DMS53 treated with DMSO at 0.1 percent for 48 hours (cell line): ENCODE results near the gene ZFAND4.
A peak's percentile ranks its signal among the peaks of the same experiment; 100 is the strongest.
"Not testable (repeated sequence)": the region's sequence is repeated elsewhere in the genome, so short reads cannot be mapped to it uniquely, and the experiment has no call there.

Experiments used
- DNase-seq: peaks from one replicate; lab custom pipeline; 2025; ENCODE audit not compliant: unreplicated experiment; lab: John Stamatoyannopoulos, UW

ZFAND4 gene

DNA sequence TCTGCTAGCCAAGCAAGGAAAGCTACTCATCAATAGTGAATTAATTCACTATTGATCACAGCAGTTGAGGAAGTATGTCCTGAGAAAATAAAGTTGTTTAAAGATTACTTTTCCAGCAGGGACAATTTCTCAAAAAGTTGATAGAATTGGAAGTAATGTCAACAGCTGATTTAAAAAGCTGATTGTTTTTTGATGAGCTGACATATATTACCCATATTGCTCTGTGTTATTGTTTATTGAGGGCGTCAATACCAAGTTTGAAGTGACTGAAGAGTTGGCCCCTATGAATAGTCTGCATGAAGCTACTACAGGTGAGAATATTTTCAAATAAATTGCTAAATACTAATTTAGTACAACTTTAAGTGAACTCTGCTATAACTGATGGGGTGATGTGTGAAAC is 28.0 kb downstream of the ZFAND4 start:
- no peak for DNase-seq

- no peak for DNase-seq
Observed at GRCh38 chr10:45640941-45641340, 31.6 kb downstream of the ZFAND4 start.

DNA sequence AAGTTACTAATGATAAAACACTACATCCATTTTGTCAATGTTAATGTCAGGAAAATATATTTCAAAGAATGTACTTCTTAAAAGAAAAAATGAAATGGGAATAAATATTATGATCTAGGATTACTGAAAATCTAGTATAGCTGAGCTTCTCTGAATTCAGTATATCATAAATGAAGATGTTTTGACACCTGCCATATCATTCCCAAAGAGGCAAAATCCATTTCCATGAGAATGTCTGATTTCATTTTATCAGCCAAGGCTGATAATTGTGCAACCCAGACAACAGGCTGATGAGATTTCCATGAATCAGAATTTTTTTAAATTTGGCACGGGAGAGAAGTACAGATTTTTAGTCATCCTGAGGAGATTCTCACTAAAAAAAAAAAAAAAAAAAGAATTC is 32.5 kb downstream of the ZFAND4 start:
- no peak for DNase-seq

DNA sequence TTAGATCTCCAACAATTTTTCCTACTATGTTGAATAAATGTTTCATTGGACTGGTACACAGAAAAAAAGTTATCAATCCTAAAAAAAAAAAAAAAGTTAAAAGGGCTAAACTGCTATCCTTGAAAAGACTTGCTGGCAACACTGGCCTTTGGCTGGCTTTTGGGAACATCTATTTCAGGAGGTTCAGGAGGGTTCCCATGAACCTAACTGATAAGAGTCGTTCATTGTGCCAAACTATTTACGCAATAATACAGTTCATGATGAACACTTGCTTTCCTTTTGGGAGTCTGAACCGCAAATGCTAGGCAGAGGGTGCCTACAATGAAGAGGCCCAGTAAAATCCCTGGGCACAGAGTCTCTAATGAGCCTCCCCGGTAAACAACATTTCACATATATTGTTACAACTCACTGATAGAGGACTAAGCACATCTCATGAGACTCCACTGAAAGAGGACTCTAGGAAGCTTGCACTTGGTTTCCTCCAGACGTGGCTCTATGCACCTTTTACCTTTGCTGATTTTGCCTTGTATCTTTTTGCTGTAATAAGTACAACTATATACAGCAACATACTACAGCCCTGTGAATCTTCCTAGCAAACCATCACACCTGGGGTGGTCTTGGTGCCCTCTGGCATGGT is 45.0 kb downstream of the ZFAND4 start:
- no peak for DNase-seq

DNA sequence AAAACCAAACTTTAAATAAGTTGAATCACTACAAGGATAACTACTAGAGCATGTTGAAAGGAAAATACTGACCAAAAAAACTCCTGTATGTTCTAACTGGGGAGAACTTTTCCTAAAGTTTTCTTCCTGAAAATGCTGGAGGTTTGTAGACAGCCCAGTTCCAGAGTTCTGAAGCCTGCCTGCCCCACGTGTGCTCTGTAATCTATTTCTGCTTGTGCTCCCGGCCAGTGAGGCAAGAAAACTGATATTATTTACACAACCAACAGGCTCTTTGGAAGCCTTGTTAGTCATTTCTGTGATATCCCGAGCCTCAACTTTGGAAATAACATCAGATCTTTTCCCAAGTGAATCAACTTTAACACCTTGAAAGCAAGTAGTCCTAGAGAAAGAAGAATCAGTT is 46.7 kb downstream of the ZFAND4 start:
- no peak for DNase-seq

GRCh38 chr10:45624724-45625123 is 47.8 kb downstream of the ZFAND4 start:
- no peak for DNase-seq

- DNase-seq = no peak
Observed at GRCh38 chr10:45614869-45615268, 57.7 kb downstream of the ZFAND4 start.

DNA sequence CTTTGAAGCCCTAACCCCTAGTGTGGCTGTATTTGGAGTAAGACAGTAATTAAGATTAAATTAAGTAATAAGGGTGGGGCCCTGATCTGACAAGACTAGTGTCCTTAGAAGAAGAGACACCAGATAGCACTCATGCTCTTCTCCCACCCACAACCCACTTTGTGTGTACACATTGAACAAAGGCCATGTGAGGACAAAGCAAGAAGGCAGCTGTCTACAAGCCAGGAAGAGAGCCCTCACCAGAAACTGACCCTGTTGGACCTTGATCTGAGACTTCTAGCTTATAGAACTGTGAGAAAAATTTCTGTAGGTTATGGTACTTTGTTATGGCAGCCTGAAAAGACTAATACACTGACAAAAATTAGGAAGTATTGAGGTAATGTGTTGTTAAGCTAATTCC is 59.8 kb downstream of the ZFAND4 start:
- no peak for DNase-seq

DNA sequence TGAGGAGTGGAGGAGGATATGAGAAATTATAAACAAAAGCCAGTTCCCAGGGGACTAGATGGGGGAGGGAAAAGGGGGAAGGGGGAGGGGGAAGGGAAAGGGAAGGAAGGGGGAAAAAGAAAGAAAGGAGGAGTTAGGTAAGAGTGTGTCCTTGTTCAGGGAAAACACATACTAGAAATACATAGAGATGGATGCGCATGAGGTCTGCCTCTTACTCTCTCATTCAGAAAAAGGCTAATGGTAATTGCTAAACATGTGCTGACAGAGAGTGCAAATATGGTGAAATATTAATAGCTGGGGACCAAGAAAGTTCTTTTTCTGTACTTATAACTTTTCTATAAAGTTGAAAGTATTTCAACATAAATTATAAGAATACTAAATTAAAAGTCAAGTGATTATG is 64.5 kb downstream of the ZFAND4 start:
- DNase-seq = no peak

- DNase-seq = no peak
Observed at GRCh38 chr10:45607276-45607675, 65.3 kb downstream of the ZFAND4 start.

GRCh38 chr10:45602836-45603235 is 69.7 kb downstream of the ZFAND4 start:
- DNase-seq = no peak

DNA sequence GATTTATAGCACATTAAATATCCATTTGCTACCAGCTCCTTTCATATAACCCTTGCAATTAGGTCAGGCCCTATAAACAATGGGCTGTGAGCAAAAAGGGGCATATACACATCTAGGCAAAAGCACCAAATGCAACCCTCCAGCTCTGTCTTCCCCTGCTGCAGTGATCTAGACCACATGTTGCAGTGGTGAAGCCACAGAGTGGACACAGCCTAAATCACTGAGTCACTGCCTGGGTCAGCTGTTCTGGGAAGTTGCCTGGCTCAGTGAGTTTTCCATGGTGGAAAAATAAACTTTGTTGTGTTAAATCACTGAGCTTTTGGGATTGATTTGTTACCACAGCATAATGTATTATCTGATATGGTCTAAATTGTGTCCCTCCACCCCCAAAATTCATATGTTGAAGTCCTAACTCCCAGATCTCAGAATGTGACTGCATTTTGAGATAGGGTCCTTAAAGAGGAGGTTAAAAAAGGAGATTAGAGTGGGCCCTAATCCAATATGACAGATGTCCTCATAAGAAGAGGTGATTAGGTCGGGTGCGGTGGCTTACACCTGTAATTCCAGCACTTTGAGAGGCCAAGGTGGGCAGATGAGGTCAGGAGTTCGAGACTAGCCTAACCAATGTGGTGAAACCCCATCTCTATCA is 70.4 kb downstream of the ZFAND4 start:
- no peak for DNase-seq

DNA sequence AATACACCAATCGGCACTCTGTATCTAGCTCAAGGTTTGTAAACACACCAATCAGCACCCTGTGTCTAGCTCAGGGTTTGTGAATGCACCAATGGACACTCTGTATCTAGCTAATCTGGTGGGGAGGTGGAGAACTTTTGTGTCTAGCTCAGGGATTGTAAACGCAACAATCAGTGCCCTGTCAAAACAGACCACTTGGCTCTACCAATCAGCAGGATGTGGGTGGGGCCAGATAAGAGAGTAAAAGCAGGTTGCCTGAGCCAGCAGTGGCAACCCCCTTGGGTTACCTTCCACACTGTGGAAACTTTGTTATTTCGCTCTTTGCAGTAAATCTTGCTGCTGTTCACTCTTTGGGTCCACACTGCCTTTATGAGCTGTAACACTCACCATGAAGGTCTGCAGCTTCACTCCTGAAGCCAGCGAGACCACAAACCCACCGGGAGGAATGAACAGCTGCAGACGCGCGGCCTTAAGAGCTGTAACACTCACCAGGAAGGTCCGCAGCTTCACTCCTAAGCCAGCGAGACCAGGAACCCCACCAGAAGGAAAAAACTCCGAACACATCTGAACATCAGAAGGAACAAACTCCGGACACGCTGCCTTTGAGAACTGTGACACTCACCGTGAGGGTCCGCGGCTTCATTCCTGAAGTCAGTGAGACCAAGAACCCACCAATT is 71.2 kb downstream of the ZFAND4 start:
- not testable (repeated sequence) for DNase-seq

GRCh38 chr10:45600337-45601253 is 72.0 kb downstream of the ZFAND4 start:
- not testable (repeated sequence) for DNase-seq

- no peak for DNase-seq
Observed at GRCh38 chr10:45599646-45600045, 72.9 kb downstream of the ZFAND4 start.

GRCh38 chr10:45599021-45599603 is 73.5 kb downstream of the ZFAND4 start:
- no peak for DNase-seq

- DNase-seq = no peak
Observed at GRCh38 chr10:45596526-45596925, 76.0 kb downstream of the ZFAND4 start.

DNA sequence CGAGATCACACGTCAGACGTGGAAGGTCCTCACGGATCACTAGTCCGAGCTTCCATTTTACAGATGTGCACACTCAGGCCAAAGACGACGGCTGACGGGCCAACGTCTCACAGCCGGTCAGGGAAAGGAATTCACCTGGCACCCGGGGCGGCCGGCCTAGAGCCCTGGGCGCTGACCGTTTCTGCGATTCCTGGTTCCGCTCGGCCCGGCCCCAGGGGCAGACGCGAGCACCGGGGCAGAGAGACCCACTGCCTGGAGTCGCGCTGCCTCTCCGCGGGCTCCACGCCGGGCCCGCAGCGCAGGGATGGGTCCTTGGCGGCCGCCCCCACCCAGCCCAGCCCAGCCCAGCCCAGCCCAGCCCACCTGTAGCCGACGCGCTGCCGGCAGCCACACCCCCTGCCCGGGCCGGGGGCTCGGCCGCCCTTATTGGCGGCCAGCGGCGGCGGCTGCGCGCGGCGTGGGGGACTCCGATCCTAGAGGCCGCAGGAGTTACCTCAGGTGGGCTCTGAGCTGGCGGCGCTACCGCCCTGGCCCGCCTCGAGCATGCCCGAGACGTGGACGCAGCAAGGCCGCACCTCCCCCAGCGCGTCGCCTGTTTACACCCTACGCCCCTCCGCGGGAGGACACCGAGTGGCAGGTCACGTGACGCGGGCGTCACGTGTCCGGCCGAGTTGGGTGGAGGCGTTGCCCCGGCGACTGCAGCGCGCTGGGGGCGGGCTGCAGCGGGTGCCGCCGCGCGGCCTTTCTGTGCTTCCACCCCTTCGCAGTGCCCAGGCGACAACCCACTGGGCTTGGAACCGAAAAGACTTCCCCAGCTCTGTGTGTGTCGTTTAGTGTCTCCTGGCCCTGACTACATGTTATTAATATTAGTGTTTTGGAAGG is 78.1 kb downstream of the ZFAND4 start:
- DNase-seq = peak; percentile 81

DNA sequence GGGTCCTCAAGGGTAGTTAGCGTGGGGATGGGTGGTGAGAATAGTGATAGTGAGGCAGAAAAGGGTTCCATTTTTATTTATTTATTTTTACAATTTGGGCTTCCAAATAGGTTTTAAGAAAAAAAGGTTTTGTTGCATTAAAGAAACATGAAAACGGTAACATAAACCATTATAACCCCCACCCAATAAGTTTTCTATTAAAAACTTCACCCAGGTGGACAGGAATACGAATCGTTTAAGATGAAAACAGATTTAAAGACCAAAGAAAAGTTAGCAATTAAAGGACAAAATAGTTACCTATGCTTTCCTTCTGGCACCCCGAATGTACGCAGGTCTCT is 78.7 kb downstream of the ZFAND4 start:
- DNase-seq = no peak

DNA sequence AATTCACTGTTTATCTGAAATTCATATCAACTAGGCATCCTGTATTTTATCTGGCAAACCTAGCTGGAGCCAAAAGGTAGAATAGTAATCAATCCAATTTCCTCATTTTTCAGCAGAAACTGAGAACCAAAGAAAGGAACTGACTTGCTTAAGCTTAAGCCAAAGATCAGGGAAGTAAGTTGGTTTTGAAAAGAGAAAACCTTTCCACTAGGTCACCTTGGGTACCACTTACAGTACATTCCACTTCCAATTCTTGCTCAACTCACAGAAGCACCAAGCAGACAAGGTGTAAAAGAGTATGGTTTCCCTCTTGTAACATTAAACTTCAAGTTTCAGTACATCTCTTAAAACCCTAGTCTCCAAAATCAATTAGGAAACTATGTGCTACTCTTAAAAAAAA is 79.6 kb downstream of the ZFAND4 start:
- no peak for DNase-seq
